ENCODE measurements around the gene TFF2. TPM values are rescaled to one million over a fixed set of nuclear protein-coding genes. Genes with fewer than 3 reads are reported as not detected.

TFF2 gene
- polyA plus RNA-seq, 3 donors: not detected

- no peak for DNase-seq (ENCODE audit: low read depth in 3 of 3, low spot score in 2 of 3)
Measured at GRCh38 chr21:42366292-42367010, 15.7 kb upstream of the TFF2 start, which contains the start of gene TFF1. TFF1 (minus strand) TSS chr21:42366535; CDS start chr21:42366495, 40 bp downstream.

- no peak for DNase-seq (ENCODE audit: low read depth in 3 of 3, low spot score in 2 of 3)
Measured at GRCh38 chr21:42365770-42366169, 15.0 kb upstream of the TFF2 start.

- DNase-seq (ENCODE audit: low read depth in 3 of 3, low spot score in 2 of 3): no peak
Measured at GRCh38 chr21:42364304-42364865, 13.6 kb upstream of the TFF2 start.

DNA sequence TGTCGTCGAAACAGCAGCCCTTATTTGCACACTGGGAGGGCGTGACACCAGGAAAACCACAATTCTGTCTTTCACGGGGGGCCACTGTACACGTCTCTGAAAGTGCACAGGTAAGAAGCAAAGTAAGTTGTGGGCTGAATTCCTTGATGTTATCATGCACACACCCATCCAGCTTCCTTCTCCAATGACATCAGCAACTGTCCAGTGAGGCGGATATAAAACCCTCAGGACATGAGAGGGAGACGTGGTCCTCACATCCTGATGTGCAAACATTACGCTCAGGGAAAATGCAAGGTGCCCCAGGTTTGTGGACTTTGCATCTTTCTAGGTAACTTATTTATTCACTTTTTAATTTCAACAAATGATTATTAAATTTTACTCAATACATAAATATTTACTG, 12.5 kb upstream of the TFF2 start:
- no peak for DNase-seq (ENCODE audit: low read depth in 3 of 3, low spot score in 2 of 3)

DNA sequence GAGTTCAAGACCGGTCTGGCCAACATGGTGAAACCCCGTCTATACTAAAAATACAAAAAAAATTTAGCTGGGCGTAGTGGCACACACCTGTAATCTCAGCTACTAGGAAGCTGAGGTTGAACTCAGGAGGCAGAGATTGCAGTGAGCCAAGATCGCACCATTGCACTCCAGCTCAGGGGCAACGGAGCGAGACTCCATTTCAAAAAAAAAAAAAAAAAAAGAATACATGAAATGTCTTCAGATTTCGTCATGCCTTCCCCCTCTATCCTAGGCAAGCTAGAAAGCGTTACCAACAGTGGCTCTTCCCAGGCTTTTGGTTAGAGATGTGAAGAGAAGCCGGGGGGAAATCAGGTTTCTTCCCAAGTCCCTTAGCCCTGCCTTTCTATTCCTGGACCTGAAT, 11.9 kb upstream of the TFF2 start:
- DNase-seq (ENCODE audit: low read depth in 3 of 3, low spot score in 2 of 3): no peak

DNA sequence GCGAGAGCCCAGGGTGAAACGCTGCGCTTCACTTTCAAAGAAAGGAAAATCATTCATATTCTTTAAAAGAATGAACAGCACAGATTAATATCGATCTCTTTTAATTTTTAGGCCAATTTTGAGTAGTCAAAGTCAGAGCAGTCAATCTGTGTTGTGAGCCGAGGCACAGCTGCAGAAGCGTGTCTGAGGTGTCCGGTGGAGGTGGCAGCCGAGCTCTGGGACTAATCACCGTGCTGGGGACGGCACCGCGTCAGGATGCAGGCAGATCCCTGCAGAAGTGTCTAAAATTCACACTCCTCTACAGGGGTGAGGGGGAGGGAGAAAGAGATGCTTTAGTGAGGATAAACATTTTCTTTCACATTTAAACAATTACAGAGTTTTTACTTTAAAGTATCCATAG, 11.4 kb upstream of the TFF2 start:
- no peak for DNase-seq (ENCODE audit: low read depth in 3 of 3, low spot score in 2 of 3)

DNA sequence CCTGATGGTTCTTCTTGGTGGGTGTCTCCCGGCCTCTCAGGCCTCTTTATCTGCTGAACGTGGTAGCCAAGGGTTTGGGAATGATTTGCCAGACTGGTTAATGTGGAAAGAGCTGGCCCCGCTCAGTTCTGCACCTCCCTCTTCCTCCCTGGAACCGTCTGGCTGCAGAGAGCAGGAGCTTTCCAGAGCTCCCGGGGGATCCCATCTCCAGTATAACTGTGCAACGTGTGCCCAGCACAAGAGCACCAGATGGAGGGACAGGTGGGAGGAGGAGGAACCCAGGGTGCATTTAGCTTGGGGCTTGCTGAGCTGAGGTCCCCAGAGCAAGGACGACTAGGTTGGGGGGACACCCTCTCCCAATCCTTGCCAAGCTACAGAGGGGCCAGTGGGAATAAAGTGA, 10.5 kb upstream of the TFF2 start:
- no peak for DNase-seq (ENCODE audit: low read depth in 3 of 3, low spot score in 2 of 3)

DNA sequence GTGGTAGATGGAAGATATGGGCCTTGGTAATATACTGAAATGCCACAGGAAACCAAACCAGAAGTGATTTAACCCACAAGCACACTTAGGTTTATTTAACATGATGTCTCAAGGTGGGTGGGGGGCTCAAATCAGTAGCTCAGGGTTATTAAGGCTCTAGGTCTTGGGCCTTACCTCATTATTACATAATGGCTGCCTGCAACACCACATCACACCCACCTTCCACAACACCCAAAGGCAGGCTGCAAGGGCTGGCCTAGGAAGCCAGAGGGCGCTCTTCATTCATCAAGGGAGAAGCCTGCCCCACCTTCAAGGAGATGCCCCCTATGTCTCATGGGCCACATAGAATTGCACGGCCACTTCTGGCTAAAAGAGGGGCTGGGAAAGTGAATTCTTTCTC, 9.5 kb upstream of the TFF2 start:
- DNase-seq (ENCODE audit: low read depth in 3 of 3, low spot score in 2 of 3): no peak

GRCh38 chr21:42358937-42359336, 8.1 kb upstream of the TFF2 start:
- no peak for DNase-seq (ENCODE audit: low read depth in 3 of 3, low spot score in 2 of 3)

- DNase-seq (ENCODE audit: low read depth in 3 of 3, low spot score in 2 of 3): no peak
Measured at GRCh38 chr21:42358261-42358660, 7.5 kb upstream of the TFF2 start.

DNA sequence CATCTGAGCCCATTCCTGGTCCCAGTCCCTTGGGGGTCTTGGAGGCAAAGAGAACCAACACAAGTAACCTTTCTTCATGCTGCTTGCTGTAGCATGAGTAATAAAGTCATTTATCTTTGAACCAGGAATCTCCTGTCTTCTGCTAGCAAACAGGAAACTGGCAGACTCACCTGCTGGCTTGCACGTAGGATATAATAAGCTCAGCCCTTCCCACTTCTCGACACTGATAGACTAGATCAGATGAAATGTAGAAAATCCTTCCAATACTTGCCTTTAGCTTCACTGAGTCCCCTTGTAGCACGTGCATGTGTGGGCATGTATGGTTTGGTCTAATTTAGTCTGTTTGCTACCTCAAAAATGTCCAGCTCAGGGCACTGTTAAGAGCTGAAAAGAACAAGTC, 6.5 kb upstream of the TFF2 start:
- DNase-seq (ENCODE audit: low read depth in 3 of 3, low spot score in 2 of 3): no peak

DNA sequence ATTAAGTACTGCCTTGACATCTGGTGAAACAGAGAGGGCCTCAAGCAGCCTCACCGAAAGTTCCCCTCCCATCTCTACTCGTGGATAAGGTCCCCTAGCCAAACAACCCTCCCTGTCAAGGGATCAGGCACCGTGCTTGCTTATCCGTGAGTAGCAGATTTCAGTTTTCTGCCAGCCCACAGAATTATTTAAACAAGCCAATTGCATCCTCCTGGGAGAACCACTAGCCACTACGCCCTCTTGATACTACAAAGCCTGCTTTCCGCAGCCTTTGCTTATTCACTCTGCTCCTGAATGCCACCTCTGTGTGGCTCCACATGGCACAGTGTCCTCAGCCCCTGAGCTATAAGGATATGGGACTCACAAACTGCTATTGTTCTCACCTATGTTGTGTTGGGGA, 5.9 kb upstream of the TFF2 start:
- no peak for DNase-seq (ENCODE audit: low read depth in 3 of 3, low spot score in 2 of 3)

- DNase-seq (ENCODE audit: low read depth in 3 of 3, low spot score in 2 of 3): no peak
Measured at GRCh38 chr21:42356046-42356445, 5.3 kb upstream of the TFF2 start.

- DNase-seq (ENCODE audit: low read depth in 3 of 3, low spot score in 2 of 3): no peak
Measured at GRCh38 chr21:42353623-42354022, 2.8 kb upstream of the TFF2 start.

DNA sequence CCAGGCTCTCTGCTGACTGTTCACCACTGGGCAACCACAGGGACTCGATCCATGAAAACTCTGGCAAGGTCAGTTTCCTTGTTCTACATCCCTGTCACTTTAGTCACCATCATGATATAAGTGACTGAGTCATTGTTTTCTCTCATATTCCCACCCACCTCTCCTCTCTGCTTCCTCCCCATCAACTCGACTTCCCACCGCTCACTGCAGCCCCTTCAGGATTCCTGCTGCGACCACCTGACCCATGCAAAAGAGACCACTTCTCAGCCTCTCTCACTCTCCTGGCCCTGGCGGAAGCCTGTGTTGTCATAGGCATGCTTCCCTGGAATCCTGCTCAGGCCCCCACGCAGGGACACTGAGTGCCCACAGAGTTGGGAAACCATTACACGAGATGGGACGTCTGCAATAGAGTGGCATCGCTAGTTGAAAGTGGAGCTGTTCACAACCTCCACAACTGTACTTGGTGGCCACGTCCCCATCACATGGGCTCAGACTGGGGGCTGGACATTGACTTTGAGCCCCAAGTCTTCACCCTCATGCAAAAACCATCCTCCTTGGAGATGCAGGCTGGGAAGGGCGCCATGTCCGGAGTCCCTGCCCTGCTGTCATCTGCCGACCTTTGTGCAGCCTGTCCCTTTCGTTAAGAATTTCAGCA, 1.8 kb upstream of the TFF2 start:
- no peak for DNase-seq (ENCODE audit: low read depth in 3 of 3, low spot score in 2 of 3)

DNA sequence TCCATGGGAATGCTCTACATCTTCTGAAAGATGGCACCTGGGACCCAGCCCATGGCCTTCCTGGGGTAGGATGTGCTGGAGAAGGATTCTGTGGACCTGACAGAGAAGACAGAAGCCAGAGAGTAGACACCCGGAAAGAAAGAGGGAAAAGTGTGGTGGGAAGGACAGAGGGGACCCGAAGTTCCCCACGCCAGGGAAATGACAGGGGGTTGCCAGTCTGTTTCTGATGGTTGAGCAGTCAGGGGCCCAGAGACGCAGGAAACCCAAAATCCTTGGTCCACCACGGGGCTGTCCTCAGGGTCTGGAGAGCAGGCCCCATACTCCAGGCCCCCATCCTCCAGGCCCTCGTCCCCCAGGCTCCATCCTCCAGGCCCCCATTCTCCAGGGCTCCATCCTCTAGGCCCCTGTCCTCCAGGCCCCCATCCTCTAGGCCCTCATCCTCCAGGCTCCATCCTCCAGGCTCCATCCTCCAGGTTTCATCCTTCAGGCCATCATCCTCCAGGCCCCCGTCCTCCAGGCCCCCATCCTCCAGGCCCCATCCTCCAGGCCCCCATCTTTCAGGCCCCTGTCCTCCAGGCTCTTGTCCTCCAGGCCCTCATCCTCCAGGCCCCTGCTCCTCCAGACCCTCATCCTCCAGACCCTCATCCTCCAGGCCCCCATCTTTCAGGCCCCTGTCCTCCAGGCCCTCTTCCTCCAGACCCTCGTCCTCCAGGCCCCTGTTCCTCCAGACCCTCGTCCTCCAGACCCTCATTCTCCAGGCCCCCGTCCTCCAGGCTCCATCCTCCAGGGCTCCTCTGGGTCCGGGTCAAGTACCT, 1.0 kb upstream of the TFF2 start:
- DNase-seq (ENCODE audit: low read depth in 3 of 3, low spot score in 2 of 3): no peak

- DNase-seq (ENCODE audit: low read depth in 3 of 3, low spot score in 2 of 3): no peak
Measured at GRCh38 chr21:42350318-42350910, 380 bp downstream of the TFF2 start.

- DNase-seq (ENCODE audit: low read depth in 3 of 3, low spot score in 2 of 3): no peak
Measured at GRCh38 chr21:42349420-42350317, 1.1 kb downstream of the TFF2 start.

DNA sequence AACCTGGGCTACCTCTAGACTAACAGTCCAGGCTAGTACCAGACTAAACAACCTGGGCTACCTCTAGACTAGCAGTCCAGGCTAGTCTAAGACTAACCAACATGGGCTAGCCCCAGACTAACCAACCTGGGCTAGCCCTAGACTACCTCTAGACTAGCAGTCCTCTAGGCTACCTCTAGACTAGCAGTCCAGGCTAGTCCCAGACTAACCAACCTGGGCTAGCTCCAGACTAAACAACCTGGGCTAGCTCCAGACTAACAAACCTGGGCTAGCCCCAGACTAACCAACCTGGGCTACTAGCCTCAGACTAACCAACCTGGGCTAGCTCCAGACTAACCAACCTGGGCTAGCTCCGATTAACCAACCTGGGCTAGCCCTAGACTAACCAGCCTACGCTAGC, 2.0 kb downstream of the TFF2 start:
- DNase-seq (ENCODE audit: low read depth in 3 of 3, low spot score in 2 of 3): no peak

All from right renal cortex interstitium (tissue), 3 donors.